AG04449 (cell line): ENCODE data around the gene PLEKHG4B.

Experiments
- CTCF ChIA-PET: fragments of 350-600 bp; formaldehyde crosslinking; extraction: SDS; loops from one replicate; lab custom pipeline; 2021; ENCODE audit warnings: antibody characterized with exemption; lab: Yijun Ruan, JAX
- POLR2A ChIA-PET: fragments of 400-600, 350-600 bp; formaldehyde crosslinking; extraction: SDS; loops from one replicate; lab custom pipeline; 2020; ENCODE audit warnings: antibody characterized with exemption, inconsistent platforms; lab: Yijun Ruan, JAX
- DNase-seq: peaks from one replicate; pipeline ENCODE4 v3.0.0-alpha.2; 2010; ENCODE audit warnings: low read depth, low spot score
- H3K4me3 ChIP-seq: 2 replicates; pipeline ENCODE4 v1.5.1; 2011; ENCODE audit warnings: low read depth, mild to moderate bottlenecking, control low read depth, low read length
- CTCF ChIP-seq: IDR thresholded peaks from one replicate; pipeline ENCODE4 v1.5.1; 2011; ENCODE audit warnings: mild to moderate bottlenecking, moderate library complexity, low read length, control low read depth, inconsistent platforms; ENCODE audit not compliant: insufficient read depth; ENCODE audit errors: missing control alignments

The PLEKHG4B gene

GRCh38 chr5:188488-189481 is 96.8 kb downstream of the PLEKHG4B start:
- peak; percentile 5 for DNase-seq
- ChIA-PET POLR2A (no interaction called here), CTCF (interaction anchor here (0.6 to 2.4 kb wide), 26 partner anchors 9 to 258 kb away, joined by 3 to 25 read pairs (median 4); partner anchors contain the start of genes AHRR, CCDC127, EXOC3 and SDHA)
- peak; percentile 98 for TF ChIP-seq CTCF
- H3K4me3 ChIP-seq: peak overlapping the region; percentile 23; the same call in 1 of the 2 replicates

- CTCF ChIA-PET: interaction anchor here (1.6 to 2.4 kb wide), 4 partner anchors 10 to 30 kb away, joined by 7 to 25 read pairs (median 14); partner anchors contain the start of genes CCDC127 and SDHA
- no peak overlapping the region for H3K4me3 ChIP-seq
- POLR2A ChIA-PET: no interaction called here
- DNase-seq: no peak
- no peak for TF ChIP-seq CTCF
These were observed 97.5 kb downstream of the PLEKHG4B start for GRCh38 chr5:189486-189885.

- ChIA-PET CTCF (interaction anchor here (1.2 to 2.0 kb wide), 3 partner anchors 10 to 126 kb away, joined by 3 to 13 read pairs (median 6); partner anchors contain the start of genes CCDC127 and SDHA), POLR2A (no interaction called here)
- no peak for TF ChIP-seq CTCF
- DNase-seq: no peak
- no peak overlapping the region for H3K4me3 ChIP-seq
These were observed 98.0 kb downstream of the PLEKHG4B start for GRCh38 chr5:189976-190365.

- DNase-seq: no peak
- TF ChIP-seq CTCF: no peak
- ChIA-PET POLR2A (no interaction called here), CTCF (interaction anchor here (1.1 to 2.0 kb wide), 3 partner anchors 9 to 126 kb away, joined by 3 to 6 read pairs (median 3); no protein-coding TSS in a partner anchor)
- no peak overlapping the region for H3K4me3 ChIP-seq
These were observed 98.5 kb downstream of the PLEKHG4B start for GRCh38 chr5:190366-191035.

GRCh38 chr5:191036-191948 is 99.3 kb downstream of the PLEKHG4B start, which contains the start of gene LRRC14B:
TSS of gene LRRC14B (plus strand) at chr5:191495. CDS start at chr5:191539, 44 bp downstream.
- no peak for DNase-seq

More at GRCh38 chr5:191036-191948, 99.3 kb downstream of the PLEKHG4B start, which contains the start of gene LRRC14B:
- ChIA-PET POLR2A (no interaction called here), CTCF (interaction anchor here (0.8 to 2.0 kb wide), 5 partner anchors 9 to 240 kb away, joined by 3 to 6 read pairs (median 3); no protein-coding TSS in a partner anchor)
- no peak for TF ChIP-seq CTCF
- no peak within 1 kb of the TSS for H3K4me3 ChIP-seq
